Loucy (cell line): ENCODE data around the gene RHBDF1.
"Not testable (repeated sequence)": the region's sequence is repeated elsewhere in the genome, so short reads cannot be mapped to it uniquely, and the experiment has no call there.

Source experiments
- H2AFZ ChIP-seq: fragments of 200-600 bp; sonication (generic); 2 replicates; pipeline ENCODE4 v1.6.0; 2016; ENCODE audit warnings: antibody characterized with exemption, mild to moderate bottlenecking, low read length, moderate library complexity
- H3F3A ChIP-seq: fragments of 200-600 bp; 2 replicates; pipeline ENCODE4 v1.6.0; 2016; ENCODE audit warnings: antibody characterized with exemption, low read depth, mild to moderate bottlenecking
- H3K27me3 ChIP-seq: fragments of 200-600 bp; sonication (generic); 2 replicates; pipeline ENCODE4 v1.6.1; 2014; ENCODE audit warnings: low read length, mild to moderate bottlenecking; ENCODE audit not compliant: insufficient read depth, poor library complexity, severe bottlenecking
- H3K36me3 ChIP-seq: fragments of 200-600 bp; sonication (generic); 2 replicates; pipeline ENCODE4 v1.6.1; 2016; ENCODE audit warnings: low read length; ENCODE audit not compliant: insufficient read depth
- H3K4me1 ChIP-seq: fragments of 200-600 bp; sonication (generic); 2 replicates; pipeline ENCODE4 v1.5.1; 2014; ENCODE audit warnings: low read length, mild to moderate bottlenecking; ENCODE audit not compliant: insufficient read depth, poor library complexity, severe bottlenecking
- H3K4me2 ChIP-seq: fragments of 200-600 bp; sonication (generic); 2 replicates; pipeline ENCODE4 v1.6.0; 2014; ENCODE audit warnings: antibody characterized with exemption, low read length, low read depth, mild to moderate bottlenecking; ENCODE audit not compliant: poor library complexity, severe bottlenecking
- H3K4me3 ChIP-seq: fragments of 200-600 bp; sonication (generic); 2 replicates; pipeline ENCODE4 v1.5.1; 2014; ENCODE audit warnings: low read length, mild to moderate bottlenecking, mixed read lengths; ENCODE audit not compliant: poor library complexity, severe bottlenecking
- H3K79me2 ChIP-seq: fragments of 200-600 bp; sonication (generic); 2 replicates; pipeline ENCODE4 v1.6.1; 2014; ENCODE audit warnings: low read length; ENCODE audit not compliant: insufficient read depth
- H3K9ac ChIP-seq: fragments of 200-600 bp; sonication (generic); 2 replicates; pipeline ENCODE4 v1.6.0; 2014; ENCODE audit warnings: mild to moderate bottlenecking, low read depth, low read length, moderate library complexity; ENCODE audit not compliant: poor library complexity, severe bottlenecking
- H3K9me2 ChIP-seq: fragments of 200-600 bp; sonication (generic); replicated peaks from 2 replicates; pipeline ENCODE4 v1.6.1; 2016; ENCODE audit warnings: low read depth, low read length, mixed read lengths
- H3K9me3 ChIP-seq: fragments of 200-600 bp; sonication (generic); 2 replicates; pipeline ENCODE4 v1.6.1; 2014; ENCODE audit warnings: mild to moderate bottlenecking, antibody characterized with exemption, low read length, low read depth; ENCODE audit not compliant: insufficient read depth
- H4K20me1 ChIP-seq: fragments of 200-600 bp; sonication (generic); 2 replicates; pipeline ENCODE4 v1.6.0; 2014; ENCODE audit warnings: antibody characterized with exemption, low read length, mild to moderate bottlenecking; ENCODE audit not compliant: insufficient read depth, poor library complexity, severe bottlenecking
- EZH2phosphoT487 ChIP-seq: fragments of 200-600 bp; IDR thresholded peaks from 2 replicates; pipeline ENCODE4 v1.6.1; 2018; ENCODE audit warnings: antibody characterized with exemption, mild to moderate bottlenecking, moderate library complexity, borderline replicate concordance
- TF ChIP-seq, protein P1 (sequence below): fragments of 200-600 bp; sonication (generic); conservative IDR thresholded peaks from 2 replicates; pipeline ENCODE4 v1.5.1; 2014; ENCODE audit warnings: mild to moderate bottlenecking, antibody characterized with exemption, low read length

RHBDF1 gene

GRCh38 chr16:41439-42068 lies 30.9 kb downstream of the RHBDF1 start:
- Histone ChIP-seq H3K4me2 (no peak overlapping the region), H3K9me2 (no peaks in the 10 kb centered on the region), H3K9ac (no peak overlapping the region), H2AFZ (no peak overlapping the region), H3K4me1 (peaks cover 21% of the 10 kb centered on the region), H3K36me3 (peaks cover 5% of the 10 kb centered on the region; the same call in 1 of the 2 replicates), H3F3A (no peaks in the 10 kb centered on the region), H3K4me3 (no peak overlapping the region), H3K79me2 (no peaks in the 10 kb centered on the region), H3K27me3 (no peaks in the 10 kb centered on the region), H3K9me3 (no peaks in the 10 kb centered on the region), H4K20me1 (no peaks in the 10 kb centered on the region)
- TF ChIP-seq EZH2phosphoT487 = no peak
- TF ChIP-seq, protein P1, sequence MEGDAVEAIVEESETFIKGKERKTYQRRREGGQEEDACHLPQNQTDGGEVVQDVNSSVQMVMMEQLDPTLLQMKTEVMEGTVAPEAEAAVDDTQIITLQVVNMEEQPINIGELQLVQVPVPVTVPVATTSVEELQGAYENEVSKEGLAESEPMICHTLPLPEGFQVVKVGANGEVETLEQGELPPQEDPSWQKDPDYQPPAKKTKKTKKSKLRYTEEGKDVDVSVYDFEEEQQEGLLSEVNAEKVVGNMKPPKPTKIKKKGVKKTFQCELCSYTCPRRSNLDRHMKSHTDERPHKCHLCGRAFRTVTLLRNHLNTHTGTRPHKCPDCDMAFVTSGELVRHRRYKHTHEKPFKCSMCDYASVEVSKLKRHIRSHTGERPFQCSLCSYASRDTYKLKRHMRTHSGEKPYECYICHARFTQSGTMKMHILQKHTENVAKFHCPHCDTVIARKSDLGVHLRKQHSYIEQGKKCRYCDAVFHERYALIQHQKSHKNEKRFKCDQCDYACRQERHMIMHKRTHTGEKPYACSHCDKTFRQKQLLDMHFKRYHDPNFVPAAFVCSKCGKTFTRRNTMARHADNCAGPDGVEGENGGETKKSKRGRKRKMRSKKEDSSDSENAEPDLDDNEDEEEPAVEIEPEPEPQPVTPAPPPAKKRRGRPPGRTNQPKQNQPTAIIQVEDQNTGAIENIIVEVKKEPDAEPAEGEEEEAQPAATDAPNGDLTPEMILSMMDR = no peak

- Histone ChIP-seq H3K9me3 (no peaks in the 10 kb centered on the region), H3K9me2 (no peaks in the 10 kb centered on the region), H3F3A (no peaks in the 10 kb centered on the region), H3K79me2 (no peaks in the 10 kb centered on the region), H3K27me3 (no peaks in the 10 kb centered on the region), H3K4me2 (peak overlapping the region; percentile 50), H2AFZ (no peak overlapping the region), H3K36me3 (no peaks in the 10 kb centered on the region), H3K4me1 (peaks cover 29% of the 10 kb centered on the region), H4K20me1 (no peaks in the 10 kb centered on the region), H3K4me3 (no peak overlapping the region), H3K9ac (no peak overlapping the region)
- TF ChIP-seq, protein P1 = no peak
- TF ChIP-seq EZH2phosphoT487 = no peak
Observed at GRCh38 chr16:38941-39892, 33.2 kb downstream of the RHBDF1 start.

DNA sequence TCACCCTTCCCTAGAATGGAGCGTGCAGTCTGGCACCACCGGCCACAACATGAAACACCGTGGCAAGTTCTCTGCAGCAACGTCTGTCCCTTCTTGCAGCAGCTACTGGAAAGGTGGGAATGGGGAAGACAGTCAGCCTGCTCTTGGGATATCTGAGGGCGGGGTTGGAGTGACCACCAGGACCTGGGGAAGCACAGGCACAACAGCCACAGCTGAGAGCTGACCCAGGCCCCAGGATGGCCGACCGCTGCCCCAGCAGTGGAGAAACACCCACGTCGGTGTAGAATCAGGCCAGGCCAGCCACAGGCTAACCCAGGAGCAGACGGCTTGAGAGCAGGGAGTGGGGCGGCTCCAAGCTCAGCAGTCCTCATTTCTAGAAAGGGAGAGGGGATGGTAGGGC lies 34.2 kb downstream of the RHBDF1 start:
- H3K79me2 ChIP-seq, H3K36me3 ChIP-seq, H3F3A ChIP-seq, H2AFZ ChIP-seq, H3K27me3 ChIP-seq, H4K20me1 ChIP-seq, H3K9me3 ChIP-seq, H3K9me2 ChIP-seq, H3K4me3 ChIP-seq, H3K9ac ChIP-seq: not testable (repeated sequence)
- Histone ChIP-seq H3K4me1 (peaks cover 29% of the 10 kb centered on the region), H3K4me2 (peak overlapping the region; percentile 50)
